Spleen (tissue), 13 donors: ENCODE measurements around the gene ZNF621. TPM values are rescaled to one million over a fixed set of nuclear protein-coding genes. Genes with fewer than 3 reads are reported as not detected.

Source experiments
- DNase-seq: peaks from one replicate; pipeline ENCODE4 v3.0.0-alpha.2; 2020
- H3K27ac ChIP-seq, 8 donors: fragments of 200-600 bp; sonication (generic) in 7 of 8; 1 replicate in 4 of 8; 2 replicates in 4 of 8; pipeline versions ENCODE4 v1.5.0 to v1.8.0; 2016 to 2021; ENCODE audit warnings: inconsistent platforms in 4 of 8, mild to moderate bottlenecking in 4 of 8, moderate library complexity in 1 of 8
- H3K27me3 ChIP-seq, 7 donors: fragments of 200-600 bp; sonication (generic) in 6 of 7; replicated peaks in 1 of 7; 1 replicate in 4 of 7; 2 replicates in 3 of 7; pipeline versions ENCODE4 v1.5.0 to v1.8.0; 2016 to 2021; ENCODE audit warnings: inconsistent platforms in 3 of 7, mild to moderate bottlenecking in 1 of 7
- H3K36me3 ChIP-seq, 6 donors: fragments of 200-600 bp; sonication (generic) in 5 of 6; 1 replicate in 4 of 6; 2 replicates in 2 of 6; pipeline versions ENCODE4 v1.5.0 to v1.8.0; 2016 to 2021; ENCODE audit warnings: inconsistent platforms in 2 of 6
- H3K4me1 ChIP-seq, 6 donors: fragments of 200-600 bp; sonication (generic) in 5 of 6; 1 replicate in 3 of 6; 2 replicates in 3 of 6; pipeline versions ENCODE4 v1.5.0 to v1.8.0; 2016 to 2021; ENCODE audit warnings: inconsistent platforms in 3 of 6
- H3K4me3 ChIP-seq, 8 donors: fragments of 200-600 bp; sonication (generic) in 7 of 8; 1 replicate in 4 of 8; 2 replicates in 4 of 8; pipeline versions ENCODE4 v1.5.0 to v1.8.0; 2016 to 2021; ENCODE audit warnings: inconsistent platforms in 4 of 8, mild to moderate bottlenecking in 4 of 8, moderate library complexity in 2 of 8
- H3K9me3 ChIP-seq, 8 donors: fragments of 200-600 bp; sonication (generic) in 7 of 8; 1 replicate in 4 of 8; 2 replicates in 4 of 8; pipeline versions ENCODE4 v1.5.0 to v1.8.0; 2016 to 2021; ENCODE audit warnings: inconsistent platforms in 4 of 8
- CTCF ChIP-seq, 11 experiments: fragments of 200-600 bp in 7 of 11; fragments of 450-650 bp in 4 of 11; sonication (generic) in 4 of 11; IDR thresholded peaks in 8 of 11; conservative IDR thresholded peaks in 3 of 11; 1 replicate in 7 of 11; 2 replicates in 4 of 11; pipeline versions ENCODE4 v1.4.0 to v1.8.0; 2016 to 2021; ENCODE audit warnings: antibody characterized with exemption in 11 of 11, inconsistent platforms in 4 of 11, mild to moderate bottlenecking in 1 of 11
- POLR2A ChIP-seq, 3 donors: fragments of 450-650 bp; IDR thresholded peaks; one replicate each; pipeline ENCODE4 v1.5.1; 2017; ENCODE audit warnings: antibody characterized with exemption in 3 of 3, mild to moderate bottlenecking in 1 of 3
- POLR2AphosphoS5 ChIP-seq, 3 donors: sonication (generic); formaldehyde crosslinking; IDR thresholded peaks; one replicate each; pipeline ENCODE4 v1.5.1; 2017; ENCODE audit warnings: antibody characterized with exemption in 3 of 3
- WGBS, 5 donors: extraction: QIAGEN DNeasy Blood & Tissue Kit in 3 of 5; methylation state at CpG; one replicate each; pipeline versions ENCODE4 v1.1.5 to v1.1.7; 2013 to 2018; 5-methylcytosine and 5-hydroxymethylcytosine counted together
- intact Hi-C: fragments of 100-400 bp; cut with DNase I; formaldehyde crosslinking; loops from one replicate; pipeline ENCODE4 v1.15.0; 2023; ENCODE audit warnings: low total_unique reads
- long read RNA-seq, 2 donors: transcript quantifications; one replicate each; lab custom pipeline, GENCODE V29; 2026
- polyA plus RNA-seq, 3 donors: library from polyadenylated mRNA; stranded (reverse); fragments of 200-250 nt; gene quantifications; one replicate each; pipeline ENCODE4 v1.2.1, GENCODE V29; 2013
- total RNA-seq, 7 donors: library from RNA; depleted of rRNA in 3 of 7; stranded (reverse); fragments of >200 nt in 3 of 7; fragmentation: NEBNext Ultra II Directional in 4 of 7; extraction: Animal tissue kit (Norgen Biotek cat#: 25700) in 4 of 7; gene quantifications; one replicate each; pipeline versions ENCODE4 v1.1.0 to v1.2.1, GENCODE V29; 2016 to 2021
- donor health status: healthy with polysubstance abuse.
- donor health status: DM: no; HTN: no; CAD: no; lungs with moderate emphysema.
- donor health status: DM: no; HTN: no; CAD: no.
- donor health status: Bipolar disorder and iron deficiency.
- donor health status: healthy.
- donor health status: DM: no; HTN: no; CAD: no.
- donor health status: DM: yes; HTN: yes; CAD: no.

The ZNF621 gene
- total RNA-seq: 10 to 100 TPM; 18.0 to 28.0 (median 21.6) TPM
- polyA plus RNA-seq: 10 to 100 TPM in 2 of 3 donors, 1 to 10 TPM in 1; 7.3 to 11.8 (median 10.0) TPM
- long read RNA-seq, donor 1, full-length matches to known transcripts: 3 of 8 reads
- long read RNA-seq, donor 1, partial matches to known transcripts: 5 of 8 reads
- long read RNA-seq, donor 1, other reads (novel, unspliced or antisense): 0 of 8 reads
- long read RNA-seq, donor 2, full-length matches to known transcripts: 2 of 2 reads
- long read RNA-seq, donor 2, partial matches to known transcripts: 0 of 2 reads
- long read RNA-seq, donor 2, other reads (novel, unspliced or antisense): 0 of 2 reads

GRCh38 chr3:40524568-40525285 lies at the start of gene ZNF621:
Gene ZNF621 (plus strand): TSS chr3:40524960. CDS start chr3:40525841, 881 bp downstream.
- Histone ChIP-seq H3K4me1 (peaks cover 0 to 46% (median 19%) of the 10 kb centered on the region in 6 donors), H3K27ac (peak within 1 kb of the TSS; percentile 84 to 95 (median 90)), H3K27me3 (no peaks in the 10 kb centered on the region), H3K4me3 (peak within 1 kb of the TSS; percentile 64 to 94 (median 73)), H3K36me3 (peaks cover 0 to 36% (median 18%) of the 10 kb centered on the region in 6 donors), H3K9me3 (no peaks in the 10 kb centered on the region)
- peak in 2 of 3 donors; percentile 40 to 82 for TF ChIP-seq POLR2A (IDR thresholded peaks at IDR 0.05)
- peak in 1 of 11 experiments; percentile 17 for TF ChIP-seq CTCF (IDR thresholded peaks at IDR 0.05 in 8 of 11, conservative IDR thresholded peaks at IDR 0.05 in 3 of 11)
- peak; percentile 96 to 97 (median 96) for TF ChIP-seq POLR2AphosphoS5 (IDR thresholded peaks at IDR 0.05)
- intact Hi-C loops: loop anchor here (10.0 kb wide), 1 partner anchor 70 kb away; the partner anchor contains the start of gene RPL14
- WGBS, 5 donors: 0 to 2% (median 1%) methylated on average over 11 to 59 of the region's 59 CpGs
- DNase-seq: peak; percentile 99

DNA sequence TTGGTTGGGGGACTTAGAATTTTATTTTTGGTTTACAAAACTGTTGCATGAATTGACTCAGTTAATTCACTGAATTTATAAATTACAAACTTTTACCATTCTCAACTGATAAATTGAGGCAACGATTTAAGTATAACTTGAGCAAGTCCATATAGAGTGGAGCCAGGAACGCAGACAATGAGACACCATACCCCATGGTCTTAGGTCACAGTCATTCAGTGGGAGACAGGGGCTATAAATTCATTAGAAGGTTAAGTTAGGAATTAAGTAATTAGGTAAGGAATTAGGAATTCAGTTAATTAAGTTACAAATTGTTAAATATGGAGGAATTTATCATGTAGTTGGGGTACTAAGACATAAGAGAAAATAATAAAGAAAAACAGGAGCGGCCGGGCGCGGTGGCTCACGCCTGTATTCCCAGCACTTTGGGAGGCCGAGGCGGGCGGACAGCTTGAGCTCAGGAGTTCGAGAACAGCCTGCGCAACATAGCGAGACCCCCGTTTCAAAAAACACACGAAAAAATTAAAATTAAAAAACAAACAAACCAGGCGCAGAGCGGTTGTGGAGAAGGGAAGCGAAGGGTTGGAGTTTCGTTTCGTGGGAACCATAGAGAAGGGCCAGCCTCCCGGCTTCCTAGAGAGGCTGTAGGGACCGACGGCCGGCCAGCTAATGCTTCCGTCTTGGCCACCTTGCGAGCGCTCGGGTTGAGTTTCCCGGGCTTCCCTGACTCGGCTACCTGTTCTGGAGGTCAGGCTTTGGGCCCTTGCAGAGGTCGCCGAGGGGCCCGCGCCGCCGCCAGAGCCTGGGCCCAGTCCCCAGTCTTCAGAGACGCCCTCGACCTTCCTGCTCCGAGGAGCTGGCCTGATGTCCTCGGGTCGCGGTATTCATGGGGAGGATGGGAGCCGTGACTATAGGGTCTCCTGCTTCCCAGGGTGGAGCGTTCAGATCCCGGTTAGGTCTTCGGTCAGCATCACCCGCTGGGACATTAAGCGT lies 48.0 kb upstream of the ZNF621 start, which contains the start of gene ZNF619:
ZNF619 (plus strand) TSS at position 645 of the 993 bp plus-strand sequence. CDS start 858 bp downstream, outside the sequence.
- no peaks in the 10 kb centered on the region for H3K27me3 ChIP-seq
- TF ChIP-seq POLR2A (IDR thresholded peaks at IDR 0.05): no peak
- TF ChIP-seq POLR2AphosphoS5 (IDR thresholded peaks at IDR 0.05): peak; percentile 67 to 81 (median 72)
- no peak for TF ChIP-seq CTCF (IDR thresholded peaks at IDR 0.05 in 8 of 11, conservative IDR thresholded peaks at IDR 0.05 in 3 of 11)
- H3K27ac ChIP-seq: peak within 1 kb of the TSS; percentile 73 to 89 (median 86)
- H3K4me3 ChIP-seq: peak within 1 kb of the TSS; percentile 62 to 78 (median 68)
- DNase-seq: peak; percentile 94
- no peaks in the 10 kb centered on the region for H3K9me3 ChIP-seq
- H3K4me1 ChIP-seq: peaks cover 4 to 29% (median 11%) of the 10 kb centered on the region in 6 donors
- H3K36me3 ChIP-seq: peaks cover 0 to 35% (median 14%) of the 10 kb centered on the region in 6 donors
- intact Hi-C loops: no loop called here
- WGBS, 5 donors: 7 to 12% (median 8%) methylated on average over 45 to 48 of the region's 48 CpGs

GRCh38 chr3:40477666-40478065 lies 47.1 kb upstream of the ZNF621 start:
- intact Hi-C loops: no loop called here
- peak overlapping the region; percentile 62 to 78 (median 68) for H3K4me3 ChIP-seq

More at GRCh38 chr3:40477666-40478065, 47.1 kb upstream of the ZNF621 start:
- H3K27ac ChIP-seq: peak overlapping the region in 5 of 8 donors; percentile 86 to 89 (median 87)
- no peaks in the 10 kb centered on the region for H3K9me3 ChIP-seq
- 53 to 65% (median 60%) methylated on average over 4 of the region's 4 CpGs for WGBS, 5 donors
- H3K36me3 ChIP-seq: peaks cover 2 to 44% (median 23%) of the 10 kb centered on the region in 6 donors
- H3K4me1 ChIP-seq: peaks cover 4 to 29% (median 11%) of the 10 kb centered on the region in 6 donors
- H3K27me3 ChIP-seq: no peaks in the 10 kb centered on the region
- TF ChIP-seq POLR2AphosphoS5 (IDR thresholded peaks at IDR 0.05) (no peak), POLR2A (IDR thresholded peaks at IDR 0.05) (no peak), CTCF (IDR thresholded peaks at IDR 0.05 in 8 of 11, conservative IDR thresholded peaks at IDR 0.05 in 3 of 11) (no peak)
- DNase-seq: no peak
